Ishikawa (cell line): Measurements from ENCODE around the gene TCF4.

Experiments
- RAD21 ChIP-seq: IDR thresholded peaks from 2 replicates; pipeline ENCODE4 v1.6.1; 2012; ENCODE audit warnings: low read depth
- YY1 ChIP-seq: IDR thresholded peaks from 2 replicates; pipeline ENCODE4 v1.6.1; 2012; ENCODE audit warnings: low read depth
- TF ChIP-seq, protein P1 (sequence below): IDR thresholded peaks from 2 replicates; pipeline ENCODE4 v1.6.1; 2012; ENCODE audit warnings: low read depth, mild to moderate bottlenecking

DNA sequence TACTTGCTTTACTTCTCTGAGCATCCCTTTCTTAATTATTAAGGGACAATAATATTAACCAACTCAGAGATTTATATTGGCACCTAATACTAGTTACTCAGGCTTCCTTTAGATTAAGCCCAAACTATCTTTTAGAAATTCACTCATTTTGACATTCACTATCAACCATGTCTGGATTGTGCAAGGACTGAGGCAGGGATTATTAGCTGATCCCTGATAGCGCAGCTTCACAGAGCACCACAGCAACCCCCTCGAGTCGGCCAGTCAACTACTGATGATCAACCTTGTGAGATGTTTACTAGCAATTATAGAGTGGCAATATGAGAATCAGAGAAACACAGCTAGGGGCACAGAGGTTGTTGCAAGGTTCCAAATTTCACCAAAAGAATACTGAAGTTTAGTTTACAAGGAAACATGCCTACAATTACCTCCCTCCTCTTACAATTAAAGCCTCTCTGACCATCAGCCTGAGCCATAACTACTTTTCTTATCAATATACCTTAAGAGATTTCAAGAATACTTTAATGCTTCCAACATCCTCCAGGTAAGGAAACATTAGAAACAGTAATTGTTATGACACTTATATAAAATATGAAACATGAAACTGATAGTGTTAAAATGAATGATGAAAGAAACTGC, 191.6 kb downstream of the TCF4 start:
- TF ChIP-seq RAD21 (no peak), YY1 (no peak)
- TF ChIP-seq, protein P1, sequence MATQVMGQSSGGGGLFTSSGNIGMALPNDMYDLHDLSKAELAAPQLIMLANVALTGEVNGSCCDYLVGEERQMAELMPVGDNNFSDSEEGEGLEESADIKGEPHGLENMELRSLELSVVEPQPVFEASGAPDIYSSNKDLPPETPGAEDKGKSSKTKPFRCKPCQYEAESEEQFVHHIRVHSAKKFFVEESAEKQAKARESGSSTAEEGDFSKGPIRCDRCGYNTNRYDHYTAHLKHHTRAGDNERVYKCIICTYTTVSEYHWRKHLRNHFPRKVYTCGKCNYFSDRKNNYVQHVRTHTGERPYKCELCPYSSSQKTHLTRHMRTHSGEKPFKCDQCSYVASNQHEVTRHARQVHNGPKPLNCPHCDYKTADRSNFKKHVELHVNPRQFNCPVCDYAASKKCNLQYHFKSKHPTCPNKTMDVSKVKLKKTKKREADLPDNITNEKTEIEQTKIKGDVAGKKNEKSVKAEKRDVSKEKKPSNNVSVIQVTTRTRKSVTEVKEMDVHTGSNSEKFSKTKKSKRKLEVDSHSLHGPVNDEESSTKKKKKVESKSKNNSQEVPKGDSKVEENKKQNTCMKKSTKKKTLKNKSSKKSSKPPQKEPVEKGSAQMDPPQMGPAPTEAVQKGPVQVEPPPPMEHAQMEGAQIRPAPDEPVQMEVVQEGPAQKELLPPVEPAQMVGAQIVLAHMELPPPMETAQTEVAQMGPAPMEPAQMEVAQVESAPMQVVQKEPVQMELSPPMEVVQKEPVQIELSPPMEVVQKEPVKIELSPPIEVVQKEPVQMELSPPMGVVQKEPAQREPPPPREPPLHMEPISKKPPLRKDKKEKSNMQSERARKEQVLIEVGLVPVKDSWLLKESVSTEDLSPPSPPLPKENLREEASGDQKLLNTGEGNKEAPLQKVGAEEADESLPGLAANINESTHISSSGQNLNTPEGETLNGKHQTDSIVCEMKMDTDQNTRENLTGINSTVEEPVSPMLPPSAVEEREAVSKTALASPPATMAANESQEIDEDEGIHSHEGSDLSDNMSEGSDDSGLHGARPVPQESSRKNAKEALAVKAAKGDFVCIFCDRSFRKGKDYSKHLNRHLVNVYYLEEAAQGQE, result no peak
